GM12878 (cell line): ENCODE measurements around the gene MRPL44. TPM values are rescaled to one million over a fixed set of nuclear protein-coding genes. Genes with fewer than 3 reads are reported as not detected.

ENCODE experiments used
- ATAC-seq: fragments of 200-7000 bp; cut with Tn5 transposase; 3 replicates; pipeline ENCODE4 v1.9.1; 2020; ENCODE audit warnings: mild to moderate bottlenecking, moderate library complexity
- BruUV-seq: library from RNA; stranded (reverse); fragments of 400-500 nt; replicated peaks from 2 replicates; lab custom pipeline; 2021; lab: Mats Ljungman, UMichigan
- CTCF ChIA-PET: fragments of 300-600 bp; sonication (Branson Sonifier 250); formaldehyde crosslinking; extraction: SDS; loops from one replicate; lab custom pipeline; 2021; ENCODE audit warnings: inconsistent platforms; lab: Yijun Ruan, JAX
- POLR2A ChIA-PET: fragments of 350-600 bp; formaldehyde crosslinking; extraction: SDS; loops from one replicate; lab custom pipeline; 2021; ENCODE audit warnings: inconsistent platforms; lab: Charles Lee
- RAD21 ChIA-PET: fragments of 300-600 bp; sonication (Branson Sonifier 250); formaldehyde crosslinking; loops from one replicate; lab custom pipeline; 2023; ENCODE audit warnings: antibody characterized with exemption; ENCODE audit not compliant: unreplicated experiment; lab: Charles Lee
- SMC1A ChIA-PET: fragments of 300-600 bp; sonication (Branson Sonifier 250); formaldehyde crosslinking; loops from one replicate; lab custom pipeline; 2023; ENCODE audit not compliant: unreplicated experiment, uncharacterized antibody; lab: Charles Lee
- DNase-seq: peaks from one replicate; pipeline ENCODE4 v3.0.0-alpha.2; 2011; ENCODE audit warnings: low read depth, low spot score
- FAIRE-seq: peaks from 3 replicates; lab custom pipeline; 2011; peaks lifted over from hg19 to GRCh38; lab: Jason Lieb, UNC
- H2AFZ ChIP-seq: 2 replicates; pipeline ENCODE4 v1.6.0; 2011; ENCODE audit warnings: low read depth, low read length, control low read depth; ENCODE audit not compliant: control insufficient read depth
- H3K27ac ChIP-seq: 2 replicates; pipeline ENCODE4 v1.5.1; 2011; ENCODE audit warnings: control low read depth; ENCODE audit not compliant: control insufficient read depth, insufficient read depth
- H3K27me3 ChIP-seq, 2 experiments: replicated peaks in 1 of 2; 2 replicates each; pipeline versions ENCODE4 v1.6.0 to v1.6.1; 2011; ENCODE audit warnings: low read length in 1 of 2; ENCODE audit not compliant: control insufficient read depth in 2 of 2, insufficient read depth in 2 of 2
- H3K36me3 ChIP-seq, 2 experiments: 2 replicates each; pipeline ENCODE4 v1.5.1; 2011; ENCODE audit warnings: low read length in 1 of 2; ENCODE audit not compliant: control insufficient read depth in 2 of 2, insufficient read depth in 2 of 2
- H3K4me1 ChIP-seq: 2 replicates; pipeline ENCODE4 v1.6.1; 2011; ENCODE audit warnings: mild to moderate bottlenecking, low read length, moderate library complexity, mixed read lengths; ENCODE audit not compliant: control insufficient read depth, insufficient read depth
- H3K4me2 ChIP-seq: 2 replicates; pipeline ENCODE4 v1.6.0; 2011; ENCODE audit warnings: control low read depth; ENCODE audit not compliant: control insufficient read depth, insufficient read depth
- H3K4me3 ChIP-seq: fragments of 200-600 bp; sonication (generic); 2 replicates; pipeline ENCODE4 v1.5.1; 2016
- H3K79me2 ChIP-seq: 2 replicates; pipeline ENCODE4 v1.6.0; 2011; ENCODE audit warnings: low read length; ENCODE audit not compliant: control insufficient read depth, insufficient read depth
- H3K9ac ChIP-seq: 2 replicates; pipeline ENCODE4 v1.8.0; 2011; ENCODE audit warnings: low read length, control low read depth, mixed read lengths; ENCODE audit not compliant: control insufficient read depth, insufficient read depth
- H3K9me3 ChIP-seq: replicated peaks from 3 replicates; pipeline ENCODE4 v1.5.1; 2011; ENCODE audit warnings: mild to moderate bottlenecking, low read length; ENCODE audit not compliant: control insufficient read depth, insufficient read depth
- H4K20me1 ChIP-seq: 2 replicates; pipeline ENCODE4 v1.6.0; 2011; ENCODE audit not compliant: control insufficient read depth, insufficient read depth
- EED ChIP-seq: sonication (generic); IDR thresholded peaks from 2 replicates; pipeline ENCODE4 v1.6.1; 2016; ENCODE audit warnings: antibody characterized with exemption, low read depth
- FOS ChIP-seq: IDR thresholded peaks from 3 replicates; pipeline ENCODE4 v1.6.1; 2011; ENCODE audit warnings: borderline replicate concordance; ENCODE audit not compliant: insufficient read length; ENCODE audit errors: extremely low read depth
- SPI1 ChIP-seq: IDR thresholded peaks from 2 replicates; pipeline ENCODE4 v1.6.1; 2011; ENCODE audit warnings: low read depth, mild to moderate bottlenecking, low read length, moderate library complexity, borderline replicate concordance; ENCODE audit not compliant: insufficient read depth
- WGBS: methylation state at CpG from one replicate; pipeline ENCODE4 v1.1.6; 2016; ENCODE audit warnings: low lambda C conversion rate; ENCODE audit not compliant: insufficient replicate concordance, insufficient coverage; ENCODE audit errors: missing lambda C conversion rate; 5-methylcytosine and 5-hydroxymethylcytosine counted together
- in situ Hi-C: fragments of 300-500 bp; cut with MboI; formaldehyde crosslinking; loops from 9 replicates; pipeline ENCODE4 v1.14.3; 2018; ENCODE audit warnings: mixed read lengths
- intact Hi-C: fragments of 100-400 bp; cut with micrococcal nuclease; formaldehyde crosslinking; loops from one replicate; pipeline ENCODE4 v1.14.2; 2022; ENCODE audit not compliant: unreplicated experiment
- polyA plus RNA-seq, 11 experiments: library from polyadenylated mRNA; depleted of rRNA in 4 of 11; unstranded in 6 of 11; stranded (reverse) in 5 of 11; fragments of >200 nt; fragmentation: Nextera tagmentation in 4 of 11; fragmentation: Illumina TruSeq in 1 of 11; extraction: Ambion mirVana in 4 of 11; extraction: Trizol in 1 of 11; gene quantifications; 1 replicate in 1 of 11; 2 replicates in 10 of 11; pipeline versions ENCODE4 v1.2.1 to v1.2.3, GENCODE V29; 2011 to 2016; ENCODE audit warnings: inconsistent platforms in 2 of 11, missing spikeins in 2 of 11, low read depth in 1 of 11
- total RNA-seq, 4 experiments: library from RNA; depleted of rRNA in 3 of 4; stranded (reverse); fragments of >200 nt in 3 of 4; fragmentation: Illumina TruSeq in 1 of 4; extraction: Trizol in 1 of 4; gene quantifications; 2 replicates each; pipeline versions ENCODE4 v1.2.1 to v1.2.3, GENCODE V29; 2013 to 2021
- TF ChIP-seq, protein P1 (sequence below), 3 experiments: IDR thresholded peaks in 2 of 3; conservative IDR thresholded peaks in 1 of 3; 2 replicates each; pipeline ENCODE4 v1.5.1; 2011; ENCODE audit warnings: low read depth in 3 of 3, low read length in 3 of 3, mild to moderate bottlenecking in 3 of 3, control low read depth in 2 of 3, moderate library complexity in 2 of 3, inconsistent platforms in 1 of 3, mixed read lengths in 1 of 3; ENCODE audit not compliant: control insufficient read depth in 2 of 3, insufficient read depth in 1 of 3; ENCODE audit errors: extremely low read depth in 1 of 3

MRPL44 gene
- total and polyA plus RNA-seq, 10 of the 15 experiments (the other 5 are each of a cell fraction or from before 2014, with no cell fraction given), result 18.3 to 44.3 (median 37.5) TPM

DNA sequence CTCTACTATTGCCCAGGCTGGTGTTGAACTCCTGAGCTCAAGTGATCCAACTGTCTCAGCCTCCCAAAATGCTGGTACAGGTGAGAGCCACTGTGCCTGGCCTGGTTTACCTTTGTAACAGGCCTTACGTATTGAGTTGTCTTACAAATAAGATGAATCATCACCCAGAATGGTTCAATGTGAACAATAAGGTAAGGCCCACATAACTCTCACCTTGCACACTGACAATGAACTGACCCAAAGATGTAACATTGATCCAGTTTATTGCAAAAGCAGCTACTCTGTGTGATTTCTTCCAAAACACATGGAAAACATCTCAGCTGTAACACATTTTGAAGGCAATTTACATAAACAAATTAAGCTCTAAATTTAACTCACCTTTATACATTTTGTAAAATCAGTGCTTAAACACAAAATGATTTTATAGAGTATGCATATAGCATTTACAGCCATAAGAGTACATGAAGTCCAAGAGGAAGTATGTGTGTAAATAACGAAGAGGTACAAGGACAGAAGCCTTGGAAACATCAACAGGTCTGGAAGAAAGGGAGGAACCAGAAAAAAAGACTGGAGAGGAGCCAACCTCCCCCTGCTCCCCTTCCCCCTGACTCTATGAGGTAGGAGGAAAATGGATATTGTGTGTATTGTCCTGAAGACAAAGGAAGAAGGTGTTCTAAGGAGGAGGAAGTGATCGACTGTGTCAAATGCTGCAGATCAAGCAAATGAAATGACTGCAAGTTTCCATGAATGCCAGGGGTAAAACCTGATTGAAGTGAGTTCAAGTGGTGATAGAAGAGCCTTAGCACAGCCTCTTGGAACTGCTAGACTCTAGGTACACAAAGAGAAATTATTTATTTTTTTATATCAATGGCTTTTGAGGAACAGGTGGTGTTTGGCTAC is 6.6 kb upstream of the MRPL44 start:
- ChIA-PET SMC1A (interaction anchor here (1.0 to 2.4 kb wide), 6 partner anchors 9 to 153 kb away, joined by 3 to 6 read pairs (median 4); no protein-coding TSS in a partner anchor), CTCF (interaction anchor here (1.6 to 1.8 kb wide), 2 partner anchors 11 to 19 kb away, joined by 3 to 9 read pairs; no protein-coding TSS in a partner anchor)
- FAIRE-seq, result no peak

More for the DNA sequence above, 6.6 kb upstream of the MRPL44 start:
- peak overlapping the region; percentile 25; the same call in 1 of the 2 replicates for H3K9ac ChIP-seq
- TF ChIP-seq FOS (no peak), EED (no peak), SPI1 (0 out of 2 replicates have a peak, but pooled peaks have one; percentile 7)
- TF ChIP-seq, protein P1, sequence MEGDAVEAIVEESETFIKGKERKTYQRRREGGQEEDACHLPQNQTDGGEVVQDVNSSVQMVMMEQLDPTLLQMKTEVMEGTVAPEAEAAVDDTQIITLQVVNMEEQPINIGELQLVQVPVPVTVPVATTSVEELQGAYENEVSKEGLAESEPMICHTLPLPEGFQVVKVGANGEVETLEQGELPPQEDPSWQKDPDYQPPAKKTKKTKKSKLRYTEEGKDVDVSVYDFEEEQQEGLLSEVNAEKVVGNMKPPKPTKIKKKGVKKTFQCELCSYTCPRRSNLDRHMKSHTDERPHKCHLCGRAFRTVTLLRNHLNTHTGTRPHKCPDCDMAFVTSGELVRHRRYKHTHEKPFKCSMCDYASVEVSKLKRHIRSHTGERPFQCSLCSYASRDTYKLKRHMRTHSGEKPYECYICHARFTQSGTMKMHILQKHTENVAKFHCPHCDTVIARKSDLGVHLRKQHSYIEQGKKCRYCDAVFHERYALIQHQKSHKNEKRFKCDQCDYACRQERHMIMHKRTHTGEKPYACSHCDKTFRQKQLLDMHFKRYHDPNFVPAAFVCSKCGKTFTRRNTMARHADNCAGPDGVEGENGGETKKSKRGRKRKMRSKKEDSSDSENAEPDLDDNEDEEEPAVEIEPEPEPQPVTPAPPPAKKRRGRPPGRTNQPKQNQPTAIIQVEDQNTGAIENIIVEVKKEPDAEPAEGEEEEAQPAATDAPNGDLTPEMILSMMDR (IDR thresholded peaks at IDR 0.05 in 2 of 3, conservative IDR thresholded peaks at IDR 0.05 in 1 of 3; ENCODE audit: control insufficient read depth in 2 of 3, extremely low read depth in 1 of 3, insufficient read depth in 1 of 3, low read depth in 3 of 3, low read length in 3 of 3), result no peak
- no peaks in the 10 kb centered on the region for H3K36me3 ChIP-seq
- ChIA-PET RAD21 (interaction anchor here (1.2 kb wide), 1 partner anchor 19 kb away, joined by 4 read pairs; no protein-coding TSS in a partner anchor), POLR2A (interaction anchor here (0.9 kb wide), 1 partner anchor 20 kb away, joined by 3 read pairs; no protein-coding TSS in a partner anchor)
- H3K79me2 ChIP-seq, result no peaks in the 10 kb centered on the region
- no peaks in the 10 kb centered on the region for H3K27me3 ChIP-seq
- no peak overlapping the region for H3K4me2 ChIP-seq
- BruUV-seq, result no TSS peak
- peak overlapping the region; percentile 79 for H3K27ac ChIP-seq
- in situ Hi-C loops (loop anchor here (10.0 kb wide), 1 partner anchor 634 kb away; the partner anchor contains the start of gene CUL3), intact Hi-C loops (no loop called here)
- 54% methylated on average over 3 of the region's 3 CpGs for WGBS
- no peak overlapping the region for H3K4me3 ChIP-seq
- H4K20me1 ChIP-seq, result no peaks in the 10 kb centered on the region
- no peak for DNase-seq
- no peak for ATAC-seq
- peak overlapping the region; percentile 78 for H2AFZ ChIP-seq
- peaks cover 41% of the 10 kb centered on the region for H3K4me1 ChIP-seq
- no peaks in the 10 kb centered on the region for H3K9me3 ChIP-seq
